LNCaP clone FGC (cell line): ENCODE data around the gene PLEKHH2.

Experiments
- DNase-seq: peaks from one replicate; pipeline ENCODE4 v3.0.0-alpha.2; 2011; ENCODE audit warnings: low read depth
- H3K4me3 ChIP-seq: 2 replicates; pipeline ENCODE4 v1.5.1; 2011; ENCODE audit warnings: mild to moderate bottlenecking, low read depth, low read length, control low read depth
- CTCF ChIP-seq: IDR thresholded peaks from 2 replicates; pipeline ENCODE4 v1.5.1; 2012; ENCODE audit warnings: mild to moderate bottlenecking; ENCODE audit not compliant: control insufficient read depth, insufficient read depth; ENCODE audit errors: extremely low read depth

Gene PLEKHH2

GRCh38 chr2:43748333-43748732 lies 111.3 kb downstream of the PLEKHH2 start:
- no peak overlapping the region for H3K4me3 ChIP-seq
- no peak for TF ChIP-seq CTCF
- DNase-seq = no peak

- no peak for TF ChIP-seq CTCF
- H3K4me3 ChIP-seq = no peak overlapping the region
- DNase-seq = no peak
Measured at GRCh38 chr2:43749583-43749982, 112.5 kb downstream of the PLEKHH2 start.

- DNase-seq = no peak
- TF ChIP-seq CTCF = no peak
- no peak overlapping the region for H3K4me3 ChIP-seq
Measured at GRCh38 chr2:43751476-43751990, 114.5 kb downstream of the PLEKHH2 start.

- DNase-seq = no peak
- TF ChIP-seq CTCF = no peak
- H3K4me3 ChIP-seq = no peak overlapping the region
Measured at GRCh38 chr2:43752302-43752701, 115.2 kb downstream of the PLEKHH2 start.

GRCh38 chr2:43754180-43754579 lies 117.1 kb downstream of the PLEKHH2 start:
- H3K4me3 ChIP-seq = no peak overlapping the region
- TF ChIP-seq CTCF = no peak
- no peak for DNase-seq

- TF ChIP-seq CTCF = no peak
- no peak overlapping the region for H3K4me3 ChIP-seq
- DNase-seq = no peak
Measured at GRCh38 chr2:43758739-43759138, 121.7 kb downstream of the PLEKHH2 start.

GRCh38 chr2:43759195-43759594 lies 122.1 kb downstream of the PLEKHH2 start:
- no peak for DNase-seq
- no peak overlapping the region for H3K4me3 ChIP-seq
- TF ChIP-seq CTCF = no peak
